ENCODE measurements around the gene FLNC. TPM values are rescaled to one million over a fixed set of nuclear protein-coding genes. Genes with fewer than 3 reads are reported as not detected.

FLNC gene
- total RNA-seq, 4 donors from 2014 or later: 16.5 to 126 (median 105) TPM

DNA sequence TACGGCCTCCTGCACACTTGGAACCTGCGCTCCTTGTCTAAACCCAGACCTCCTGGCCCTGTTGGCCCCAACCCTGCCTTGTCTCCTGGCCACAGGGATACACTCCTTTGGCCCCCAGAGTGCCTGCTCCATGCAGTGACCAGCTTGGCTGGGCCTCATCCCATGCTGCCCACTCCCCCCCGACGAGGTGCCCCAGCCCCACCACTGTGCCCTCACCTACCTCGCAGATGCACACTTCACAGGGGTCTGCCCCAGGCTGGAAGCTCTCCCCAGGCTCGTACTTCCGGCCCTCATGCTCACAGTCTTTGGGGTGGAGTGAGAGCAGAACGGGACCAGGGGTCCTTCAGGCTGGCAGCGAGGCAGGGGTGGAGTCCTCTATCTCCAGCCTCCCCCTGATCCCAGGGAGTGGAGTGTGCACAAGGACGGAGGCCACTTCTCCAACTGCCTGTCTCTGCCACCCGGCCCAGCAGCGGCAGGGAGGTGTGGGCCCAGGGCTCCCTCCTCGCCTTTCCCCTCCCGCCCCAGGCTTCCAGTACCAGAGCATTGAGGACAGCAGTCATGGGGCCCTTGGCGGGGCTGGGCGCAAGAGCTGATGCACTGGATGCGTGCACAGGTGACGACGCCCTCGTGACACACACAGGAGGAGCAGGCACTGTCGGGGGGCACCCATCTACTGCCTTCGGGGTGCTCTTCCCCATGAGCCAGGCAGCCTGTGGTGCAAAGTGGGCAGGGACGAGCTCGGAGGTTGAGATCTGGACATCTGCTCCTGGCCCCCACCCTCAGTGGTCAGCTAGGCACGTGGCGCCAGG is 54.6 kb downstream of the FLNC start:
- intact Hi-C loops (cut with DNase I; ENCODE audit: low total_unique reads): no loop called here
- DNase-seq: no peak
- H3K27ac ChIP-seq: no peak overlapping the region
- TF ChIP-seq, protein P1, sequence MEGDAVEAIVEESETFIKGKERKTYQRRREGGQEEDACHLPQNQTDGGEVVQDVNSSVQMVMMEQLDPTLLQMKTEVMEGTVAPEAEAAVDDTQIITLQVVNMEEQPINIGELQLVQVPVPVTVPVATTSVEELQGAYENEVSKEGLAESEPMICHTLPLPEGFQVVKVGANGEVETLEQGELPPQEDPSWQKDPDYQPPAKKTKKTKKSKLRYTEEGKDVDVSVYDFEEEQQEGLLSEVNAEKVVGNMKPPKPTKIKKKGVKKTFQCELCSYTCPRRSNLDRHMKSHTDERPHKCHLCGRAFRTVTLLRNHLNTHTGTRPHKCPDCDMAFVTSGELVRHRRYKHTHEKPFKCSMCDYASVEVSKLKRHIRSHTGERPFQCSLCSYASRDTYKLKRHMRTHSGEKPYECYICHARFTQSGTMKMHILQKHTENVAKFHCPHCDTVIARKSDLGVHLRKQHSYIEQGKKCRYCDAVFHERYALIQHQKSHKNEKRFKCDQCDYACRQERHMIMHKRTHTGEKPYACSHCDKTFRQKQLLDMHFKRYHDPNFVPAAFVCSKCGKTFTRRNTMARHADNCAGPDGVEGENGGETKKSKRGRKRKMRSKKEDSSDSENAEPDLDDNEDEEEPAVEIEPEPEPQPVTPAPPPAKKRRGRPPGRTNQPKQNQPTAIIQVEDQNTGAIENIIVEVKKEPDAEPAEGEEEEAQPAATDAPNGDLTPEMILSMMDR (IDR thresholded peaks at IDR 0.05): no peak
- no peak for TF ChIP-seq POLR2A (IDR thresholded peaks at IDR 0.05)
- no peaks in the 10 kb centered on the region for H3K36me3 ChIP-seq
- H3K4me3 ChIP-seq: no peak overlapping the region
- H3K27me3 ChIP-seq: no peaks in the 10 kb centered on the region
- no peaks in the 10 kb centered on the region for H3K4me1 ChIP-seq
- H3K9me3 ChIP-seq: no peaks in the 10 kb centered on the region

DNA sequence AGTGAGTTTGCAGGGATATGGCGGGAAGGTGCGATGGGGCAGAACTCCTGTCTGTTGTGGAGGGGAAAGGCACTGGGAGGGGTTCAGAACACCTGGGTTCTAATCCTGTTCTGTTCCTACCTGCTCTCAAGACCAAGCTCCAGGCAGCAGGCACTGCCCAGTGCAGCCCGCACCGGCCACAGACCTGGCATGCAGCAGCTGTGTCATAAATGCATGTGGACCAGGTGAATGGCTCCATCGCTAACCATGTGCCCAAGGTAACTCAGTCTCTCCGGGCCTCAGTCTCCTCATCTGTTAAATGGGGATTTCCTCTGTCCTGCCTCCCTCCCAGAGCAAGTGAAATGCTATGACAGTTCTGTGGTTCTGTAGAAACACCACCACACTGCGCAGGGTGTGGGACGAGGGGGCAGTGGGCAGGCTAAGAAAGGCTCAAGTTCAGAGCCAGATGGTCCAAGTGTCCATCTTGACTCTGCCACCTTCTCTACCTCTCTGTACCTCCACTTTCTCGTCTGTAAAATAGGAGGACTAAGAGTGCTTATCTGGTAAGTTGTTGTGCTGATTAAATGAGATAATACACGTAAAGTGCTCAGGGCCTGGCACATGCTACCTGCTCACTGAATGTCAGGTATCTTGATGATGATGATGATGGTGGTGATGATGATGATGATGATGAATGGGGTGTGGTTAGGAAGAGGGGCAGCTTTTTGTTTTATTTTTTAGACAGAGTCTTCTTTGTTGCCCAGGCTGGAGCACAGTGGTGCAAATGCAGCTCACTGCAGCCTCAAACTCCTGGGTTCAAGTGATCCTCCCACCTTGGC is 55.4 kb downstream of the FLNC start:
- no peak for DNase-seq
- Histone ChIP-seq H3K36me3 (no peaks in the 10 kb centered on the region), H3K27me3 (no peaks in the 10 kb centered on the region), H3K4me3 (no peak overlapping the region), H3K27ac (no peak overlapping the region), H3K9me3 (no peaks in the 10 kb centered on the region), H3K4me1 (no peaks in the 10 kb centered on the region)
- TF ChIP-seq, protein P1 (IDR thresholded peaks at IDR 0.05): no peak
- TF ChIP-seq POLR2A (IDR thresholded peaks at IDR 0.05): no peak
- intact Hi-C loops (cut with DNase I; ENCODE audit: low total_unique reads): no loop called here

DNA sequence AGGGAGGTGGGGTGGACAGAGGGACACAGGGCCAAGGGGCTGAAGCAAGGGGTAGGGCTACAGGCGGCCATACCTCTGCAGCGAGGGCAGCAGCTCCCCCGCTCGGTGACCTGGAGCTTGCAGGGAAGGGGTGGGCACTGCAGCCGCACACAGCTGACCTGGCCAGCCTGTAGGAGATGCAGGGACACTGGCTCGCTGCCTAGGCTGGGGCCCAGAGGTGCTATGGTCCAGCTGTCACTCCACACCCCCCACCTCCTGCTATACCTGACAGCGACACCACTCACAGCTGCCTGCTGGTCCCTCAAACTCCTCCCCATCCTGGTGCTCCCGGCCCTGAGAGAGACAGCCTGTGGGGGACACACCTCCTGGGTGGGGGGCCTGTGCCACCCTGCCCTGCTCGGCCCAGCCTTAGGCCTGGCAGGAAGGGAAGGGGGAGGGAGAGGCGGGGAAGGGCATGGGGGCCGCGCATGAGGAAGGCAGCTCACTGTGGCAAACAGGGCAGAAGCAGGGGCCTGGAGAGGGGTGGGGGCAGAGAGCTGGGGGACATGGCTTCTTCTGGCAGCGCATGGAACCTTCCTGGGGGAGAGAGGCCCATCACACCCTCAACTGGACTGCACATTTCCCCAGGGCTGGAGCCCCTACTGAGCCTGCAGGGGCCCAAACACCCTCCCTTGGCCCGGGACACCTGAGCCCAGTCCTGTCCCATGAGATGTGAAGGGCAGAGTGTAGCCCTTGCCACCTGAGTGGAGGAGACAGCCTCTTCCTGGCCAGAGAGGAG is 56.4 kb downstream of the FLNC start:
- Histone ChIP-seq H3K27me3 (peaks cover 0 to 4% of the 10 kb centered on the region in 2 donors), H3K36me3 (no peaks in the 10 kb centered on the region), H3K9me3 (no peaks in the 10 kb centered on the region), H3K4me3 (no peak overlapping the region), H3K27ac (no peak overlapping the region), H3K4me1 (no peaks in the 10 kb centered on the region)
- intact Hi-C loops (cut with DNase I; ENCODE audit: low total_unique reads): no loop called here
- TF ChIP-seq, protein P1 (IDR thresholded peaks at IDR 0.05): no peak
- no peak for TF ChIP-seq POLR2A (IDR thresholded peaks at IDR 0.05)
- DNase-seq: no peak

DNA sequence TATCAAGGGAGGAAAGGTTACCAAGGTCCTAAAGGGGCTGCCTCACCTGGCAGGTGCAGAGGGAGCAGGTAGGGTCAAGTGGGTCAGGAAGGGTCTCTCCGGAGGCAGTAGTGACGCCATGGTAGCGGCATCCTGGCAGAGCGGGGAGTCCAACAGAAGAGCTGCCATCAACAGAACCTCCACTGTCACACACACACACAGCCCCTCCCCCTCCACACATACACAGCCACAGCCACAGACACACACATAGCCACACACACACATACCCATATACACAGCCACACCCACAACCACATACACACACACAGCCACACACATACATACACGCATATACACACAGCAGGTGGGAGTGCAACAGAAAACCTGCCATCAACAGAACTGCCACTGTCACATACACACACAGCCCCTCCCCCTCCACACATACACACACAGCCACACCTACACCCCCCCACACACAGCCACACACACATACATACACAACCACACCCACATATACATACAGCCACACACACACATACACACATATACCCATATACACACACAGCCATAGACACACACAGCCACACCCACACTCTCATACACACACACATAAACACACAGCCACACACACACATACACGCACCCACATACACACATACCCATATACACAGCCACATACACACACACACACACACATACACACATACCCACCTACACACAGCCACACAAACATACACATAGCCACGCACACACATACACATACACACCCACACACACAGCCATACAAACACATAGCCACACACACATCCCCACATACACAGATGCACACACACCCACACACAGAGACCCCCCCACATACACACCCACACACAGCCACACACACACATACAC is 57.2 kb downstream of the FLNC start:
- intact Hi-C loops (cut with DNase I; ENCODE audit: low total_unique reads): no loop called here
- H3K9me3 ChIP-seq: no peaks in the 10 kb centered on the region
- no peak for DNase-seq
- no peak overlapping the region for H3K4me3 ChIP-seq
- H3K36me3 ChIP-seq: no peaks in the 10 kb centered on the region
- TF ChIP-seq POLR2A (IDR thresholded peaks at IDR 0.05): no peak
- TF ChIP-seq, protein P1 (IDR thresholded peaks at IDR 0.05): no peak
- H3K27me3 ChIP-seq: peaks cover 0 to 4% of the 10 kb centered on the region in 2 donors
- H3K27ac ChIP-seq: no peak overlapping the region
- no peaks in the 10 kb centered on the region for H3K4me1 ChIP-seq

Measured in uterus (tissue), 4 donors.